Body of pancreas (tissue), 4 donors: ENCODE results near the gene IFI27L2. TPM values are rescaled to one million over a fixed set of nuclear protein-coding genes. Genes with fewer than 3 reads are reported as not detected.

Source experiments
- ATAC-seq: fragments of 150-250 bp; one replicate; pipeline ENCODE4 v1.9.1; 2016
- DNase-seq, 4 donors: peaks; one replicate each; pipeline ENCODE4 v3.0.0-alpha.2; 2019
- H3K27ac ChIP-seq, 4 donors: fragments of 200-600 bp; sonication (generic); 1 replicate in 3 of 4; 2 replicates in 1 of 4; pipeline versions ENCODE4 v1.5.1 to v1.6.1; 2016 to 2019; ENCODE audit warnings: mild to moderate bottlenecking in 1 of 4, mixed read lengths in 1 of 4, moderate library complexity in 1 of 4
- H3K27me3 ChIP-seq, 2 donors: fragments of 200-600 bp; sonication (generic); one replicate each; pipeline ENCODE4 v1.6.0; 2016; ENCODE audit warnings: mild to moderate bottlenecking in 1 of 2
- H3K36me3 ChIP-seq, 2 donors: fragments of 200-600 bp; sonication (generic); replicated peaks in 1 of 2; 2 replicates each; pipeline ENCODE4 v1.5.1; 2016; ENCODE audit warnings: low read depth in 2 of 2; ENCODE audit not compliant: insufficient read depth in 1 of 2
- H3K4me1 ChIP-seq: fragments of 200-600 bp; sonication (generic); one replicate; pipeline ENCODE4 v1.6.0; 2016
- H3K4me3 ChIP-seq, 2 donors: fragments of 200-600 bp; sonication (generic); 1 replicate in 1 of 2; 2 replicates in 1 of 2; pipeline ENCODE4 v1.5.1; 2016 to 2019
- H3K9me3 ChIP-seq, 3 donors: fragments of 200-600 bp; sonication (generic); 1 replicate in 2 of 3; 2 replicates in 1 of 3; pipeline ENCODE4 v1.5.1; 2016
- POLR2A ChIP-seq, 3 donors: fragments of 450-650 bp; IDR thresholded peaks; one replicate each; pipeline ENCODE4 v1.6.1; 2016; ENCODE audit warnings: antibody characterized with exemption in 3 of 3, mild to moderate bottlenecking in 2 of 3
- WGBS, 2 donors: methylation state at CpG; one replicate each; pipeline ENCODE4 v1.1.5; 2017; 5-methylcytosine and 5-hydroxymethylcytosine counted together
- intact Hi-C: fragments of 100-400 bp; cut with DNase I; formaldehyde crosslinking; loops from one replicate; pipeline ENCODE4 v1.15.1; 2023
- total RNA-seq, 2 donors: library from RNA; depleted of rRNA; stranded (reverse); fragments of >200 nt; gene quantifications; one replicate each; pipeline ENCODE4 v1.1.0, GENCODE V29; 2016
- TF ChIP-seq, protein P1 (sequence below), 7 experiments: fragments of 450-650 bp in 4 of 7; fragments of 200-600 bp in 3 of 7; sonication (generic) in 3 of 7; IDR thresholded peaks; one replicate each; pipeline ENCODE4 v1.5.1; 2016 to 2019; ENCODE audit warnings: antibody characterized with exemption in 7 of 7

Gene IFI27L2
- total RNA-seq, 2 donors from 2014 or later, result 12.7 to 66.3 TPM

DNA sequence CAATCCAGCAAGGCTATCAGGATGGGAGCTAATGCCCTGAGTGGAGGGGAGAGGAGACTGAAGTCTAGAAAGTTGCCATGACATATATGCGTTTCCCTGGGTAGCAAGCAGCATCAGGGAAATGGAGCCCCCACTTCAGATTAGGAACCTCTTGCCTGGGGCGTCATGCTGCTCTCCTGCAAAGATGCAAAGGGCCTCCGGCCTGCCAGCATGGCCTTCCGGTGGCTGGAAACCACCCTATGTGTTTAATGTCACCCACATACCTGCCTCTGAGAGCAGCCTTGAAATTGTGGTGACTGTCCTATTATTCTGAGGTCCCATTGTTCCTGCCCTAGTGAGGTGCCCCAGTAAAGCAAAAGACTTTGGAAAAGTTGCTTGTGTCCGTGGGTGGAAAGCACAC is 10.0 kb upstream of the IFI27L2 start:
- intact Hi-C loops, result loop anchor here (5.0 kb wide), 1 partner anchor 107 kb away; no protein-coding TSS in a partner anchor
- WGBS, 2 donors, result 74 to 80% methylated on average over 5 of the region's 5 CpGs
- no peak for TF ChIP-seq POLR2A (IDR thresholded peaks at IDR 0.05)
- TF ChIP-seq, protein P1, sequence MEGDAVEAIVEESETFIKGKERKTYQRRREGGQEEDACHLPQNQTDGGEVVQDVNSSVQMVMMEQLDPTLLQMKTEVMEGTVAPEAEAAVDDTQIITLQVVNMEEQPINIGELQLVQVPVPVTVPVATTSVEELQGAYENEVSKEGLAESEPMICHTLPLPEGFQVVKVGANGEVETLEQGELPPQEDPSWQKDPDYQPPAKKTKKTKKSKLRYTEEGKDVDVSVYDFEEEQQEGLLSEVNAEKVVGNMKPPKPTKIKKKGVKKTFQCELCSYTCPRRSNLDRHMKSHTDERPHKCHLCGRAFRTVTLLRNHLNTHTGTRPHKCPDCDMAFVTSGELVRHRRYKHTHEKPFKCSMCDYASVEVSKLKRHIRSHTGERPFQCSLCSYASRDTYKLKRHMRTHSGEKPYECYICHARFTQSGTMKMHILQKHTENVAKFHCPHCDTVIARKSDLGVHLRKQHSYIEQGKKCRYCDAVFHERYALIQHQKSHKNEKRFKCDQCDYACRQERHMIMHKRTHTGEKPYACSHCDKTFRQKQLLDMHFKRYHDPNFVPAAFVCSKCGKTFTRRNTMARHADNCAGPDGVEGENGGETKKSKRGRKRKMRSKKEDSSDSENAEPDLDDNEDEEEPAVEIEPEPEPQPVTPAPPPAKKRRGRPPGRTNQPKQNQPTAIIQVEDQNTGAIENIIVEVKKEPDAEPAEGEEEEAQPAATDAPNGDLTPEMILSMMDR (IDR thresholded peaks at IDR 0.05), result no peak
- ATAC-seq (no peak), DNase-seq (no peak)
- no peaks in the 10 kb centered on the region for H3K4me1 ChIP-seq
- H3K9me3 ChIP-seq, result no peaks in the 10 kb centered on the region
- H3K27me3 ChIP-seq, result no peaks in the 10 kb centered on the region
- H3K36me3 ChIP-seq, result no peaks in the 10 kb centered on the region
- H3K4me3 ChIP-seq, result no peak overlapping the region
- H3K27ac ChIP-seq, result no peak overlapping the region

DNA sequence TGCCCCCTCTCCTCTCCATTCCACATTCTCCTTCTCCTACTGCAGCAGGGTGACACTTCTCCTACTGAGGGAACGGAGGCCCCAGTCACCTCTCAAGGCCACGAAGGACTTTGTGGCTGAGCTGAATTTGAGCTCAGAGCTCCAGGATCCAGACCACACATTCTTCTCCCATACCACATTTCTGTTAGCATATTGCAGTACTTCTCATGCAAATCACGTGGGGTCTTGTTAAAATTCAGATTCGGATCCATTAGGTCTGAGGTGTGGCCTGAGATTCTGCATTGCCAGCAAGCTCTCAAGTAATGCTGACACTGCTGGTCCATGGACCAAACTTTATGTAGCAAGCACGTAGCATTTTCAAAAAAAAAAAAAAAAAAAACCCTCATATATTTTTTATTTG is 9.6 kb upstream of the IFI27L2 start:
- intact Hi-C loops, result loop anchor here (5.0 kb wide), 1 partner anchor 107 kb away; no protein-coding TSS in a partner anchor
- H3K9me3 ChIP-seq, result no peaks in the 10 kb centered on the region
- H3K27me3 ChIP-seq, result no peaks in the 10 kb centered on the region
- no peak overlapping the region for H3K4me3 ChIP-seq
- no peak for DNase-seq
- H3K4me1 ChIP-seq, result no peaks in the 10 kb centered on the region
- H3K36me3 ChIP-seq, result no peaks in the 10 kb centered on the region
- 47 to 59% methylated on average over 5 of the region's 5 CpGs for WGBS, 2 donors
- no peak overlapping the region for H3K27ac ChIP-seq
- TF ChIP-seq, protein P1 (IDR thresholded peaks at IDR 0.05), result no peak
- no peak for TF ChIP-seq POLR2A (IDR thresholded peaks at IDR 0.05)
- ATAC-seq, result no peak

DNA sequence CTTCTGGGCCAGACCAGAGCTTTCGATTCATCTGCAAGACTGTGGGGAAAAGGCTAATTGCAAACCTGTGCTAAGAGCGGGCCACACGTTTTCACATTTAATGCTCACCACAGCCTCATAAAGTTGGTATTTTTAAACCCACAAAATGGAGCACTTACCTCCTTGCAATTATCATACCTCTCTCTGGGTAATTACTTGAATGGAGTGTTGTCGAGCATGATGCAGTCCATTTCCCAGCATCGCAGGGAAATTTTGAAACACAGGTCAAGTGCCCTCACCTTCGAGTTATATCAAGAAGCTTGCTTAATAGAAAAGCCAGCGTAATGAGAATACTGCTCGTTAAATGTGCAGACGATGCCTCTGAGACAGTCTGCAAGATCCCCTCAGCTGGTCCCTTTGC is 8.8 kb upstream of the IFI27L2 start:
- no peaks in the 10 kb centered on the region for H3K27me3 ChIP-seq
- H3K4me1 ChIP-seq, result no peaks in the 10 kb centered on the region
- H3K4me3 ChIP-seq, result no peak overlapping the region
- DNase-seq (no peak), ATAC-seq (no peak)
- intact Hi-C loops, result loop anchor here (5.0 kb wide), 1 partner anchor 106 kb away; no protein-coding TSS in a partner anchor
- 62 to 77% methylated on average over 9 of the region's 9 CpGs for WGBS, 2 donors
- no peaks in the 10 kb centered on the region for H3K36me3 ChIP-seq
- H3K9me3 ChIP-seq, result no peaks in the 10 kb centered on the region
- no peak for TF ChIP-seq POLR2A (IDR thresholded peaks at IDR 0.05)
- TF ChIP-seq, protein P1 (IDR thresholded peaks at IDR 0.05), result no peak
- no peak overlapping the region for H3K27ac ChIP-seq

DNA sequence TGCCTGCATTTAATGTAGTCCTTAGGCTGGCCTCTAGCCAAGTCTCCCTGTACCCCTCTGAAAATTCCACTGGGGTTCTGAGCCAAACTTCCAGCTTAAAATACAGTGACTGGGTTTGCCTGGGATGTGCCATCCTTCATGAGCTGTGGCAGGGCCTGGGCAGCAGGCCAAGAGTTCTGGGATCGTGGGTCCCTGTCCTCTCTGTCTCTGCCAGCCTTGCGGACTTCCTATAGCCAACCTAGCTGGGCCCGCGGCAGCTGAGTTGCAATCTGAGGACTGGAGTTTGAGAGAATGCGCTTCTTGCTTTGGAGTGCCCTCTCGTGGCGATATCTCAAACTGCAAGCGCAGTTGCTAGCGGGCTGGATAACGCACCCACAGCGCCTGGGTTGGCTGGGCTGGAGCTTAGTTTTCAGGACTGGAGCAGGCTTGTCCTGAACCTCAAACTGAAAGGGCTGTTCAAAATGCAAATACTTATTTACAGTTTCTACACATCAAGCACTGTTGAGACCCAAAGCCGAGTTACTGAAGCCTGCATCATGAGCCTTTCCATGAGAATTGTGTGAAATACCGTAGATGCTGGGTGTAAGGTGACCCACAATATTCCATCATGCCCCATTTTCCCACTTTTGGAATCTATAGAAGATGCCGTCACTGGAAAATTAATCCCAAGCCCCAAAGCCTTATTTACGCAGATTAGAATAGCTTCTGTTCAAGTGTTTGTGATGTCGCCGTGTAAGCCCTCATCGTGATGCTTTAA is 7.3 kb upstream of the IFI27L2 start:
- Histone ChIP-seq H3K4me3 (no peak overlapping the region), H3K9me3 (no peaks in the 10 kb centered on the region), H3K27me3 (no peaks in the 10 kb centered on the region), H3K27ac (no peak overlapping the region), H3K4me1 (no peaks in the 10 kb centered on the region), H3K36me3 (no peaks in the 10 kb centered on the region)
- WGBS, 2 donors, result 26 to 75% methylated on average over 7 to 18 of the region's 18 CpGs
- intact Hi-C loops, result loop anchor here (5.0 kb wide), 1 partner anchor 104 kb away; no protein-coding TSS in a partner anchor
- TF ChIP-seq, protein P1 (IDR thresholded peaks at IDR 0.05), result peak; percentile 92 to 98 (median 95)
- TF ChIP-seq POLR2A (IDR thresholded peaks at IDR 0.05), result no peak
- ATAC-seq, result peak; percentile 93
- DNase-seq, result peak; percentile 89 to 94 (median 90)
